Spinal cord (tissue), 10 donors: ENCODE data around the gene PRRX1. TPM values are rescaled to one million over a fixed set of nuclear protein-coding genes. Genes with fewer than 3 reads are reported as not detected.

Source experiments
- DNase-seq, 6 donors: peaks; one replicate each; pipeline versions ENCODE4 v3.0.0 to v3.0.0-alpha.2; 2013 to 2015; ENCODE audit warnings: low spot score in 6 of 6, low read depth in 4 of 6
- H3K27ac ChIP-seq: one replicate; pipeline ENCODE4 v1.5.1; 2013; ENCODE audit warnings: low read depth, low read length, control low read depth
- H3K27me3 ChIP-seq: one replicate; pipeline ENCODE4 v1.6.1; 2013; ENCODE audit warnings: low read length; ENCODE audit not compliant: control insufficient read depth, insufficient read depth
- H3K36me3 ChIP-seq: one replicate; pipeline ENCODE4 v1.6.1; 2013; ENCODE audit warnings: low read length; ENCODE audit not compliant: control insufficient read depth, insufficient read depth
- H3K4me1 ChIP-seq: one replicate; pipeline ENCODE4 v1.6.1; 2013; ENCODE audit warnings: low read length; ENCODE audit not compliant: control insufficient read depth, insufficient read depth
- H3K4me3 ChIP-seq: one replicate; pipeline ENCODE4 v1.5.1; 2013; ENCODE audit warnings: low read depth, low read length, control low read depth
- H3K9me3 ChIP-seq: one replicate; pipeline ENCODE4 v1.6.1; 2013; ENCODE audit warnings: low read length; ENCODE audit not compliant: control insufficient read depth, insufficient read depth
- WGBS: methylation state at CpG from one replicate; pipeline ENCODE4 v1.1.5; 2013; ENCODE audit warnings: missing lambda C conversion rate; ENCODE audit not compliant: insufficient coverage; 5-methylcytosine and 5-hydroxymethylcytosine counted together
- polyA plus RNA-seq, 2 donors: library from polyadenylated mRNA; unstranded; fragments of 120-200 nt; gene quantifications; one replicate each; pipeline ENCODE4 v1.2.1, GENCODE V29; 2013; ENCODE audit not compliant: insufficient read length in 2 of 2
- total RNA-seq, 2 donors: library from RNA; depleted of rRNA in 1 of 2; stranded (reverse); fragments of 120-200 nt in 1 of 2; fragments of >200 nt in 1 of 2; gene quantifications; one replicate each; pipeline versions ENCODE4 v1.2.3 to v1.2.4, GENCODE V29; 2013 to 2014
- donor health status: healthy.

The PRRX1 gene
- total and polyA plus RNA-seq, 4 donors, result 4.5 to 73.7 (median 36.3) TPM

DNA sequence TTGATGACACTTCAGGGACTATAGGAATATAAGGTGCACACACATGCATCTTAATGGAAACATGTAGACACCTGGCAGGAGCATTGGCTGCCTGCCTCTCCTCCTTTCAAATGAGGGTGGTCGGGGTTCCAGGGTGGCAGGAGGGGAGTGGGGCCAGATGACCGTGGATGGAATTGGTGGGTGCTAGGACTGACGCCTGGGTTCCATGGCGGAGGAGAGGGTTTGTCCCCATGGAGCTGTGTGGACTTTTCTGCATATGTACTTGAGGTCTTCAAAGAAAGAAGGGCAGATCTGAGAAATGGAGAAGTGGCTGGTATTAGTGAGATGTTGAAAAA is 7.7 kb downstream of the PRRX1 start:
- H3K4me1 ChIP-seq, result peaks cover 18% of the 10 kb centered on the region
- H3K27ac ChIP-seq, result no peak overlapping the region
- WGBS, result 65% methylated on average over 4 of the region's 4 CpGs
- H3K27me3 ChIP-seq, result peaks cover 77% of the 10 kb centered on the region
- no peak overlapping the region for H3K4me3 ChIP-seq
- no peaks in the 10 kb centered on the region for H3K9me3 ChIP-seq
- H3K36me3 ChIP-seq, result no peaks in the 10 kb centered on the region
- no peak for DNase-seq

GRCh38 chr1:170672316-170672715 is 8.4 kb downstream of the PRRX1 start:
- no peaks in the 10 kb centered on the region for H3K36me3 ChIP-seq
- H3K27me3 ChIP-seq, result peaks cover 70% of the 10 kb centered on the region
- WGBS, result 80% methylated on average over 1 of the region's 2 CpGs
- no peak overlapping the region for H3K27ac ChIP-seq
- H3K9me3 ChIP-seq, result no peaks in the 10 kb centered on the region
- H3K4me3 ChIP-seq, result no peak overlapping the region
- DNase-seq, result no peak
- peaks cover 11% of the 10 kb centered on the region for H3K4me1 ChIP-seq

DNA sequence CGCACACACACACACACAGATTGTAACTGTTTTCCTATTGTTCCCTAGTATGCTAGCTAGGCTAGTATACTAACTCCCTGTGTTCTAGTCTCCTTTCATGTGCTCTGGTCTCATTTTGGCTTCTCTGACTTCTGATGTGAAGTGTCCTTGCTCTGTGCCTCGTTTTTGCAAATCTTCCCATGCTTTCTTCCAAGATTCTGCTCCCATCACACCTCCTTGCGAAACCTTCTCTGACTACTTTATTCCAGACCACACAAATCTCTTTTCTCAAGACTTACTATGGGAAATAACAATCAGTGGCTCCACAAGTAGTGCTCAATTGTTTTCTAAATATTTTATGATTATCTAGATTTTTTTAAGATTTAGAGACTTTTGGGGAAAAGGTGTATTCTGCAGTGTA is 10.3 kb downstream of the PRRX1 start:
- Histone ChIP-seq H3K27me3 (peaks cover 51% of the 10 kb centered on the region), H3K36me3 (no peaks in the 10 kb centered on the region), H3K27ac (no peak overlapping the region), H3K4me1 (peaks cover 4% of the 10 kb centered on the region), H3K9me3 (no peaks in the 10 kb centered on the region), H3K4me3 (no peak overlapping the region)
- WGBS, result 81% methylated on average over 3 of the region's 3 CpGs
- no peak for DNase-seq

- no peak overlapping the region for H3K4me3 ChIP-seq
- H3K27ac ChIP-seq, result no peak overlapping the region
- no CpG with 5 or more reads among the region's 1 CpG for WGBS
- peaks cover 43% of the 10 kb centered on the region for H3K27me3 ChIP-seq
- no peak for DNase-seq
- H3K4me1 ChIP-seq, result peaks cover 4% of the 10 kb centered on the region
- H3K36me3 ChIP-seq, result no peaks in the 10 kb centered on the region
- H3K9me3 ChIP-seq, result no peaks in the 10 kb centered on the region
Measured at GRCh38 chr1:170674986-170675385, 11.1 kb downstream of the PRRX1 start.

GRCh38 chr1:170675865-170676264 is 11.9 kb downstream of the PRRX1 start:
- Histone ChIP-seq H3K27me3 (peaks cover 39% of the 10 kb centered on the region), H3K36me3 (no peaks in the 10 kb centered on the region), H3K4me1 (peaks cover 4% of the 10 kb centered on the region), H3K9me3 (no peaks in the 10 kb centered on the region), H3K27ac (no peak overlapping the region), H3K4me3 (no peak overlapping the region)
- no peak for DNase-seq

DNA sequence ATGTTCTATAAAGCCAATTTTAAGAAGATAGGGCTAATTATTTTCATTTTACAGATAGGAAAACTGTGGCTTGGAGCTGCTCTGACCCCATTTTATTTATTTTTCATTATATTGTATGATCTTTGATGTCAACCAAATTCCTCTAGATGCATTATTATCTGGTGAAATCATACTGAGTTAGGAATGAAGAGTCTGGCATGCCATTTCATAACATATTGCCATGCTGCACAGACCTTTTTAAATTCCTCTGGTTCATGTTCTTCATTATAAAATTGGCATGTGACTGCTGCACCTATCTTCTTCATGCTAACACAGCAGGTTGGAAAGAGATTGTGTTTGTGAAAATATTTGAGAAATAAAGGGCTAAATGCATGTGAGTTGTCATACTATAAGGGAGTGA is 12.7 kb downstream of the PRRX1 start:
- DNase-seq, result no peak
- H3K9me3 ChIP-seq, result no peaks in the 10 kb centered on the region
- no peaks in the 10 kb centered on the region for H3K4me1 ChIP-seq
- H3K27me3 ChIP-seq, result peaks cover 31% of the 10 kb centered on the region
- no peak overlapping the region for H3K4me3 ChIP-seq
- no peak overlapping the region for H3K27ac ChIP-seq
- H3K36me3 ChIP-seq, result no peaks in the 10 kb centered on the region

- Histone ChIP-seq H3K4me1 (no peaks in the 10 kb centered on the region), H3K4me3 (no peak overlapping the region), H3K36me3 (no peaks in the 10 kb centered on the region), H3K27ac (no peak overlapping the region), H3K9me3 (peaks cover 3% of the 10 kb centered on the region), H3K27me3 (peaks cover 18% of the 10 kb centered on the region)
- DNase-seq, result peak in 1 of 6 donors; percentile 31
- 77% methylated on average over 3 of the region's 3 CpGs for WGBS
Measured at GRCh38 chr1:170678027-170678600, 14.2 kb downstream of the PRRX1 start.

DNA sequence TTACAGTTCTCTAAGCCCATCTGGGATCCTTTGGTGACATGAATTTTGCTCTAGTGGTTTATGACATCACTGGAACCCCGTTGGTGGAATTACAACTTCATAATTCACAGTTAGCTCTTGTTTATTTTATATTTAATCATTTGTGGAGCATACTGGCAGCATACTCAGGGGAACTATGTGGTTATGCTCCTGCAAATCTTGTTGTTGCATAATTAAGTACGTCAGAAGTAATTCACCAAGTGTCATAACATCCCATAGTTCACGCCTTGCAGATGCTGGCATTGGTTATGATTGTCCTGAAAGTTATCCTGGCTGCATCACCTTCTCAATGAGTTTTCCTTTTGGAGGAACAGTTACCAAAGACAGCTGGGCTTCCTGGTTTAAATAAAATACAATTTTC is 16.5 kb downstream of the PRRX1 start:
- 100% methylated on average over 1 of the region's 3 CpGs for WGBS

DNA sequence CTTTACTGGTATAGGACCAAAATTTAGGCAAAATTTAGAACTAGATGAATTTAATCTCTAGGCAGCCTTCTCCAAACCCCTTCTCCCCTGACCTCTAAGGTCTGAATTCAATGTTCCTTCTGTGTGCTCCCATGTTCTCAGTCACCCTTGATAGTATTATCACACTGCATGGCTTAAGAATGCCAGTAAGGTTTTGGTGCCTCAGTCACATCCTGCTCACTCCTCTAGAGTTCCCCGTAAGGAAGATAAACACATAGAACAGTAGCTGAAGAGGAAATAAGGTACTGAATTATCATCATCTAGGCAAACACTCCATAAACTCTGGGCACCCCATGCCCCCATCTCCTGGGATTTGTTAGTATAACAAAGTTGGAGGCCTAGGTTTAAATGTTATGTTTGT is 18.2 kb downstream of the PRRX1 start:
- DNase-seq, result no peak
- WGBS, result no CpG with 5 or more reads among the region's 1 CpG
- Histone ChIP-seq H3K4me1 (no peaks in the 10 kb centered on the region), H3K9me3 (peaks cover 3% of the 10 kb centered on the region), H3K4me3 (no peak overlapping the region), H3K36me3 (no peaks in the 10 kb centered on the region), H3K27me3 (peaks cover 4% of the 10 kb centered on the region), H3K27ac (no peak overlapping the region)

More for the DNA sequence above, 16.5 kb downstream of the PRRX1 start:
- H3K36me3 ChIP-seq, result no peaks in the 10 kb centered on the region
- H3K4me1 ChIP-seq, result no peaks in the 10 kb centered on the region
- H3K4me3 ChIP-seq, result no peak overlapping the region
- peaks cover 3% of the 10 kb centered on the region for H3K9me3 ChIP-seq
- H3K27me3 ChIP-seq, result peaks cover 4% of the 10 kb centered on the region
- no peak for DNase-seq
- H3K27ac ChIP-seq, result no peak overlapping the region

DNA sequence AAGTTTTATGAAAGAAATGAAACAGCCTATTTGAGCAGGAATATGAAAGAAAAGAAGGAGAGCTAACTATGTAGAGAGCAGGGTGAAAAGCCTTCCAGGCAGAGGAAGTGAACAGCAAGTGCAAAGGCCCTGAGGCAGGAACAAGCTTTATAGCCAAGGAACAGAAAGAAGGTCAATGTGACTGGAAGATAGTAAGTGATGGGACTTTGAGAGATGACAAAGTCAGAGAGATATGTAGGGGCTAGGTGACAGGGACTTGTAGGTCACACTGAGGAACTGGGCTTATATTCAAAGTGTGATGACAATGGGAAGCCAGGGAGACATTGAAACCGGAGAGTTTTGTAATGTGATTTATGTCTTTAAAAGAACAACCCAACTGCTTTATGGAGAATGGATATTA is 18.9 kb downstream of the PRRX1 start:
- peaks cover 3% of the 10 kb centered on the region for H3K9me3 ChIP-seq
- no peak for DNase-seq
- whole genome bisulfite sequencing, result 90% methylated on average over 1 of the region's 1 CpG
- H3K27ac ChIP-seq, result no peak overlapping the region
- H3K4me3 ChIP-seq, result no peak overlapping the region
- no peaks in the 10 kb centered on the region for H3K36me3 ChIP-seq
- H3K27me3 ChIP-seq, result peaks cover 4% of the 10 kb centered on the region
- no peaks in the 10 kb centered on the region for H3K4me1 ChIP-seq
